H9 (cell line): ENCODE data around the gene SCRG1. TPM values are rescaled to one million over a fixed set of nuclear protein-coding genes. Genes with fewer than 3 reads are reported as not detected.

Source experiments
- DNase-seq: peaks from one replicate; pipeline ENCODE4 v3.0.0-alpha.2; 2017
- H2AFZ ChIP-seq: one replicate; pipeline ENCODE4 v1.6.1; 2013; ENCODE audit warnings: mild to moderate bottlenecking, low read length, control low read depth, moderate library complexity
- H2AK5ac ChIP-seq: 2 replicates; pipeline ENCODE4 v1.6.1; 2013; ENCODE audit warnings: low read length, control low read depth, mixed read lengths; ENCODE audit not compliant: insufficient read length
- H2BK120ac ChIP-seq: one replicate; pipeline ENCODE4 v1.6.1; 2013; ENCODE audit warnings: low read depth, mild to moderate bottlenecking, low read length, control low read depth, inconsistent platforms; ENCODE audit not compliant: poor library complexity, severe bottlenecking
- H2BK12ac ChIP-seq: 2 replicates; pipeline ENCODE4 v1.6.1; 2013; ENCODE audit warnings: low read length, control low read depth, mixed read lengths, low read depth; ENCODE audit not compliant: insufficient read length
- H2BK15ac ChIP-seq: 2 replicates; pipeline ENCODE4 v1.6.1; 2013; ENCODE audit warnings: low read depth, low read length, control low read depth
- H2BK20ac ChIP-seq: one replicate; pipeline ENCODE4 v1.6.1; 2013; ENCODE audit warnings: low read depth, mild to moderate bottlenecking, low read length, control low read depth, inconsistent platforms; ENCODE audit not compliant: poor library complexity, severe bottlenecking
- H2BK5ac ChIP-seq: 2 replicates; pipeline ENCODE4 v1.6.1; 2013; ENCODE audit warnings: low read length, control low read depth, mixed read lengths; ENCODE audit not compliant: insufficient read length
- H3K14ac ChIP-seq: 2 replicates; pipeline ENCODE4 v1.6.1; 2013; ENCODE audit warnings: low read length, control low read depth; ENCODE audit not compliant: insufficient read depth
- H3K18ac ChIP-seq: 2 replicates; pipeline ENCODE4 v1.6.1; 2013; ENCODE audit warnings: low read depth, mild to moderate bottlenecking, mixed read lengths, low read length, control low read depth; ENCODE audit not compliant: insufficient read length
- H3K23ac ChIP-seq: 2 replicates; pipeline ENCODE4 v1.6.1; 2013; ENCODE audit warnings: low read length, control low read depth, mixed read lengths, low read depth; ENCODE audit not compliant: insufficient read length
- H3K23me2 ChIP-seq: 2 replicates; pipeline ENCODE4 v1.6.1; 2013; ENCODE audit warnings: low read depth, mild to moderate bottlenecking, mixed read lengths, low read length, control low read depth; ENCODE audit not compliant: insufficient read length, poor library complexity, severe bottlenecking
- H3K27ac ChIP-seq: 2 replicates; pipeline ENCODE4 v1.5.1; 2013; ENCODE audit warnings: low read length, control low read depth, mixed read lengths, low read depth; ENCODE audit not compliant: insufficient read length
- H3K27me3 ChIP-seq: 2 replicates; pipeline ENCODE4 v1.6.1; 2013; ENCODE audit warnings: low read length, control low read depth, inconsistent platforms; ENCODE audit not compliant: insufficient read depth
- H3K4ac ChIP-seq: 2 replicates; pipeline ENCODE4 v1.6.1; 2013; ENCODE audit warnings: low read depth, mild to moderate bottlenecking, control low read depth, inconsistent platforms, low read length, moderate library complexity
- H3K4me1 ChIP-seq: 2 replicates; pipeline ENCODE4 v1.6.1; 2013; ENCODE audit warnings: low read length, control low read depth, inconsistent platforms; ENCODE audit not compliant: insufficient read depth
- H3K4me2 ChIP-seq: 2 replicates; pipeline ENCODE4 v1.6.1; 2013; ENCODE audit warnings: low read length, control low read depth, mixed read lengths; ENCODE audit not compliant: insufficient read length, insufficient read depth
- H3K56ac ChIP-seq: 2 replicates; pipeline ENCODE4 v1.6.1; 2013; ENCODE audit warnings: low read depth, mild to moderate bottlenecking, mixed read lengths, low read length, control low read depth; ENCODE audit not compliant: insufficient read length
- H3K79me1 ChIP-seq: 2 replicates; pipeline ENCODE4 v1.6.1; 2013; ENCODE audit warnings: low read depth, mild to moderate bottlenecking, moderate library complexity, low read length, control low read depth, inconsistent platforms; ENCODE audit not compliant: insufficient read depth, poor library complexity, severe bottlenecking
- H3K79me2 ChIP-seq: 2 replicates; pipeline ENCODE4 v1.6.1; 2013; ENCODE audit warnings: low read length, control low read depth, inconsistent platforms; ENCODE audit not compliant: insufficient read depth
- H3K9ac ChIP-seq: 2 replicates; pipeline ENCODE4 v1.6.1; 2013; ENCODE audit warnings: low read length, control low read depth, mixed read lengths; ENCODE audit not compliant: insufficient read length; ENCODE audit errors: extremely low read depth
- H3K9me3 ChIP-seq: one replicate; pipeline ENCODE4 v1.6.1; 2013; ENCODE audit warnings: low read depth, low read length, inconsistent platforms; ENCODE audit not compliant: control insufficient read depth
- H3T11ph ChIP-seq: one replicate; pipeline ENCODE4 v1.6.1; 2013; ENCODE audit warnings: mild to moderate bottlenecking, low read length, control low read depth, inconsistent platforms
- H4K20me1 ChIP-seq: one replicate; pipeline ENCODE4 v1.6.1; 2013; ENCODE audit not compliant: control insufficient read depth, insufficient read length, insufficient read depth
- H4K5ac ChIP-seq: 2 replicates; pipeline ENCODE4 v1.6.1; 2013; ENCODE audit warnings: low read depth, mild to moderate bottlenecking, mixed read lengths, low read length, control low read depth; ENCODE audit not compliant: insufficient read length
- H4K8ac ChIP-seq: replicated peaks from 2 replicates; pipeline ENCODE4 v1.6.1; 2013; ENCODE audit warnings: low read length, control low read depth, mixed read lengths, low read depth; ENCODE audit not compliant: insufficient read length
- H4K91ac ChIP-seq: 2 replicates; pipeline ENCODE4 v1.6.1; 2013; ENCODE audit warnings: low read depth, mild to moderate bottlenecking, moderate library complexity, mixed read lengths, low read length, control low read depth; ENCODE audit not compliant: insufficient read length
- H3K27ac Mint-ChIP-seq, 3 experiments: 2 replicates in 2 of 3; 3 replicates in 1 of 3; pipeline ENCODE4 v1.8.0; 2020 to 2021; ENCODE audit warnings: mixed read lengths in 3 of 3, mild to moderate bottlenecking in 1 of 3, moderate library complexity in 1 of 3
- H3K27me3 Mint-ChIP-seq: 2 replicates; pipeline ENCODE4 v1.8.0; 2021; ENCODE audit warnings: low read depth, mild to moderate bottlenecking, moderate library complexity, mixed read lengths
- H3K36me3 Mint-ChIP-seq, 3 experiments: 2 replicates in 2 of 3; 3 replicates in 1 of 3; pipeline ENCODE4 v1.8.0; 2020 to 2021; ENCODE audit warnings: low read depth in 3 of 3, mixed read lengths in 3 of 3; ENCODE audit not compliant: insufficient read depth in 1 of 3
- H3K4me1 Mint-ChIP-seq, 2 experiments: 2 replicates each; pipeline ENCODE4 v1.8.0; 2020; ENCODE audit warnings: mixed read lengths in 2 of 2
- H3K4me3 Mint-ChIP-seq, 2 experiments: 2 replicates in 1 of 2; 3 replicates in 1 of 2; pipeline ENCODE4 v1.8.0; 2020 to 2021; ENCODE audit warnings: mild to moderate bottlenecking in 2 of 2, mixed read lengths in 2 of 2, moderate library complexity in 1 of 2
- H3K9me3 Mint-ChIP-seq, 2 experiments: 2 replicates in 1 of 2; 3 replicates in 1 of 2; pipeline ENCODE4 v1.8.0; 2020; ENCODE audit warnings: mild to moderate bottlenecking in 2 of 2, mixed read lengths in 2 of 2, moderate library complexity in 1 of 2
- CTCF ChIP-seq: fragments of 200-600 bp; sonication (generic); conservative IDR thresholded peaks from 3 replicates; pipeline ENCODE4 v1.8.0; 2021; ENCODE audit warnings: antibody characterized with exemption, mild to moderate bottlenecking
- WGBS: extraction: QIAGEN DNeasy Blood & Tissue Kit; methylation state at CpG from one replicate; pipeline ENCODE4 v1.1.7; 2013; ENCODE audit warnings: missing lambda C conversion rate, low lambda C conversion rate, mixed read lengths; ENCODE audit not compliant: insufficient read length; ENCODE audit errors: extremely low coverage; 5-methylcytosine and 5-hydroxymethylcytosine counted together
- total RNA-seq: library from RNA; stranded (reverse); gene quantifications from 2 replicates; pipeline ENCODE4 v1.2.1, GENCODE V29; 2021

Gene SCRG1
- total RNA-seq, 1 experiment from 2014 or later, result not detected

- no peaks in the 10 kb centered on the region for H3K4me1 Mint-ChIP-seq
- TF ChIP-seq CTCF, result no peak
- H3K4ac ChIP-seq, result no peak overlapping the region
- H3K9ac ChIP-seq, result no peak overlapping the region
- H2AFZ ChIP-seq, result no peak overlapping the region
- H3K27ac ChIP-seq, result no peak overlapping the region
- no peak overlapping the region for H2BK15ac ChIP-seq
- no peak overlapping the region for H2BK120ac ChIP-seq
- H3K4me3 Mint-ChIP-seq, result no peak overlapping the region
- no peaks in the 10 kb centered on the region for H3K23me2 ChIP-seq
- no peaks in the 10 kb centered on the region for H3K27me3 Mint-ChIP-seq
- no peaks in the 10 kb centered on the region for H3K36me3 Mint-ChIP-seq
- no peak overlapping the region for H4K8ac ChIP-seq
- no peak overlapping the region for H3K4me2 ChIP-seq
- no peak overlapping the region for H2AK5ac ChIP-seq
- H3K9me3 Mint-ChIP-seq, result no peaks in the 10 kb centered on the region
- H3K56ac ChIP-seq, result no peak overlapping the region
- no peaks in the 10 kb centered on the region for H3K79me2 ChIP-seq
- no peak overlapping the region for H2BK20ac ChIP-seq
- H4K20me1 ChIP-seq, result no peaks in the 10 kb centered on the region
- no peaks in the 10 kb centered on the region for H3K9me3 ChIP-seq
- no peak overlapping the region for H3K14ac ChIP-seq
- no peak overlapping the region for H2BK12ac ChIP-seq
- no peak for DNase-seq
- no peak overlapping the region for H4K91ac ChIP-seq
- H3K4me1 ChIP-seq, result no peaks in the 10 kb centered on the region
- WGBS, result no CpG with 5 or more reads among the region's 1 CpG
- no peak overlapping the region for H3K18ac ChIP-seq
- H3K23ac ChIP-seq, result no peak overlapping the region
- H3K27me3 ChIP-seq, result no peaks in the 10 kb centered on the region
- H3K27ac Mint-ChIP-seq, result no peak overlapping the region
- H2BK5ac ChIP-seq, result no peak overlapping the region
- H4K5ac ChIP-seq, result no peak overlapping the region
- no peak overlapping the region for H3T11ph ChIP-seq
- no peaks in the 10 kb centered on the region for H3K79me1 ChIP-seq
Measured at GRCh38 chr4:173413036-173413435, 14.1 kb upstream of the SCRG1 start.
